Measurements from ENCODE around the gene FILIP1L. TPM values are rescaled to one million over a fixed set of nuclear protein-coding genes. Genes with fewer than 3 reads are reported as not detected.

FILIP1L gene
- total RNA-seq, 1 donor: 15.2 TPM

DNA sequence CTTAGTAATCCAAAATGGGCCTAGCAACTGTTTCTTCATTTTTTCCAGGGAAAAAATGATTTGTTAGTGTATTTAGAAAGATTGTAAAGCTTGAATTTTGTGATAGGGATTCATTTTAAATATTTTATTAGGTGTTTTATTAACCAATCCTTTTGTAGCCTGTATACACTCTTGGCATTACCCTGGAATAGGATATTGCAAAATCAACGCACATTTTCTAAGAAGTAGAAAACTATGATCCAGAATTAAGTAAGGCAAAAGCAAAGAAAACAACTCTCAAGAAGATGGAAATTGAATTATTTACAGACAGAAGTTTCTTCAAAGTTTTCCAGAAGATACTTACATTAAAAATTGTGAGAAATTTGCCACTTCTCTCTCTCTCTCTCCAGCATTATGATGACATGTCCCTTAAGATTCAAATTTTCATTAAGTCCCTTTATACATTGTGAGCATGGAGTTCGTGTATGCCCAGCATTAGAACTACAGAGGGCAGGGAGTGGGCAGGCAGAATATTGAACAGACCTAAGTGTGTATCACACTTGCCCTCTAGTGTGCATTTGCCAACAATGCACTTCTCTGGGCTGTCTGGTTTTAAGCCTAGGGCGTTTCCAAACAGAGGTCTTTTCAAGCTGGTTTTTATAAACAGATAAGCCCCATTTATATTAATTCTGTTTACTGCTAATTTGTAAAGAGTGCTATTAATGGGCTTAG is 325.1 kb downstream of the FILIP1L start:
- DNase-seq (ENCODE audit: low read depth): peak; percentile 82
- TF ChIP-seq, protein P1, sequence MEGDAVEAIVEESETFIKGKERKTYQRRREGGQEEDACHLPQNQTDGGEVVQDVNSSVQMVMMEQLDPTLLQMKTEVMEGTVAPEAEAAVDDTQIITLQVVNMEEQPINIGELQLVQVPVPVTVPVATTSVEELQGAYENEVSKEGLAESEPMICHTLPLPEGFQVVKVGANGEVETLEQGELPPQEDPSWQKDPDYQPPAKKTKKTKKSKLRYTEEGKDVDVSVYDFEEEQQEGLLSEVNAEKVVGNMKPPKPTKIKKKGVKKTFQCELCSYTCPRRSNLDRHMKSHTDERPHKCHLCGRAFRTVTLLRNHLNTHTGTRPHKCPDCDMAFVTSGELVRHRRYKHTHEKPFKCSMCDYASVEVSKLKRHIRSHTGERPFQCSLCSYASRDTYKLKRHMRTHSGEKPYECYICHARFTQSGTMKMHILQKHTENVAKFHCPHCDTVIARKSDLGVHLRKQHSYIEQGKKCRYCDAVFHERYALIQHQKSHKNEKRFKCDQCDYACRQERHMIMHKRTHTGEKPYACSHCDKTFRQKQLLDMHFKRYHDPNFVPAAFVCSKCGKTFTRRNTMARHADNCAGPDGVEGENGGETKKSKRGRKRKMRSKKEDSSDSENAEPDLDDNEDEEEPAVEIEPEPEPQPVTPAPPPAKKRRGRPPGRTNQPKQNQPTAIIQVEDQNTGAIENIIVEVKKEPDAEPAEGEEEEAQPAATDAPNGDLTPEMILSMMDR (IDR thresholded peaks at IDR 0.05; ENCODE audit: insufficient read depth, low read length): peak; percentile 85
- no peak overlapping the region for H3K4me3 ChIP-seq (ENCODE audit: low read depth, low read length)

Small RNA genes within 50 kb of the gene (small RNA-seq; reads per million reads assigned to genes)
- not detected for gene MIR3921

Other genes with a start within 250 kb of the FILIP1L start
- 76.4 and 157 TPM in 2 replicates for gene TBC1D23, start 146.5 kb upstream of the FILIP1L start, total RNA-seq (ENCODE audit: low replicate concordance)
- gene NIT2, start 220.3 kb upstream of the FILIP1L start, total RNA-seq (ENCODE audit: low replicate concordance): 15.2 and 27.7 TPM in 2 replicates

All from fibroblast of the aortic adventitia (primary cell).